Skeletal muscle satellite cell (primary cell): Measurements from ENCODE around the gene NT5DC1.

Experiments
- H3K27me3 ChIP-seq: 2 replicates; pipeline ENCODE4 v1.7.0; 2013; ENCODE audit warnings: low read length; ENCODE audit not compliant: control insufficient read depth, insufficient read depth
- H3K36me3 ChIP-seq: 2 replicates; pipeline ENCODE4 v1.7.0; 2013; ENCODE audit warnings: mild to moderate bottlenecking, control low read depth, low read length; ENCODE audit not compliant: insufficient read depth
- H3K4me1 ChIP-seq: 2 replicates; pipeline ENCODE4 v1.7.0; 2013; ENCODE audit warnings: low read length; ENCODE audit not compliant: control insufficient read depth, insufficient read depth
- H3K4me2 ChIP-seq: 2 replicates; pipeline ENCODE4 v1.7.0; 2013; ENCODE audit warnings: mild to moderate bottlenecking, low read length
- H3K4me3 ChIP-seq: 2 replicates; pipeline ENCODE4 v1.7.0; 2013; ENCODE audit warnings: low read length
- H3K9ac ChIP-seq: 2 replicates; pipeline ENCODE4 v1.7.0; 2013; ENCODE audit warnings: mild to moderate bottlenecking, low read depth, low read length, moderate library complexity
- H3K9me3 ChIP-seq: replicated peaks from 2 replicates; pipeline ENCODE4 v1.7.0; 2013; ENCODE audit warnings: mild to moderate bottlenecking, control low read depth, low read length

Gene NT5DC1

GRCh38 chr6:116221067-116221466 lies 120.4 kb downstream of the NT5DC1 start:
- Histone ChIP-seq H3K4me3 (no peak overlapping the region), H3K9me3 (no peaks in the 10 kb centered on the region), H3K9ac (no peak overlapping the region), H3K4me1 (peaks cover 12% of the 10 kb centered on the region), H3K4me2 (no peak overlapping the region), H3K36me3 (no peaks in the 10 kb centered on the region), H3K27me3 (no peaks in the 10 kb centered on the region)

- no peak overlapping the region for H3K9ac ChIP-seq
- H3K4me1 ChIP-seq: peaks cover 12% of the 10 kb centered on the region
- H3K9me3 ChIP-seq: no peaks in the 10 kb centered on the region
- no peaks in the 10 kb centered on the region for H3K36me3 ChIP-seq
- H3K4me2 ChIP-seq: no peak overlapping the region
- H3K4me3 ChIP-seq: no peak overlapping the region
- H3K27me3 ChIP-seq: no peaks in the 10 kb centered on the region
These were observed 121.3 kb downstream of the NT5DC1 start for GRCh38 chr6:116221911-116222310.

- no peak overlapping the region for H3K4me2 ChIP-seq
- no peak overlapping the region for H3K4me3 ChIP-seq
- no peaks in the 10 kb centered on the region for H3K27me3 ChIP-seq
- H3K4me1 ChIP-seq: peaks cover 11% of the 10 kb centered on the region
- H3K36me3 ChIP-seq: no peaks in the 10 kb centered on the region
- H3K9ac ChIP-seq: no peak overlapping the region
- H3K9me3 ChIP-seq: no peaks in the 10 kb centered on the region
These were observed 122.7 kb downstream of the NT5DC1 start for GRCh38 chr6:116223355-116223754.

DNA sequence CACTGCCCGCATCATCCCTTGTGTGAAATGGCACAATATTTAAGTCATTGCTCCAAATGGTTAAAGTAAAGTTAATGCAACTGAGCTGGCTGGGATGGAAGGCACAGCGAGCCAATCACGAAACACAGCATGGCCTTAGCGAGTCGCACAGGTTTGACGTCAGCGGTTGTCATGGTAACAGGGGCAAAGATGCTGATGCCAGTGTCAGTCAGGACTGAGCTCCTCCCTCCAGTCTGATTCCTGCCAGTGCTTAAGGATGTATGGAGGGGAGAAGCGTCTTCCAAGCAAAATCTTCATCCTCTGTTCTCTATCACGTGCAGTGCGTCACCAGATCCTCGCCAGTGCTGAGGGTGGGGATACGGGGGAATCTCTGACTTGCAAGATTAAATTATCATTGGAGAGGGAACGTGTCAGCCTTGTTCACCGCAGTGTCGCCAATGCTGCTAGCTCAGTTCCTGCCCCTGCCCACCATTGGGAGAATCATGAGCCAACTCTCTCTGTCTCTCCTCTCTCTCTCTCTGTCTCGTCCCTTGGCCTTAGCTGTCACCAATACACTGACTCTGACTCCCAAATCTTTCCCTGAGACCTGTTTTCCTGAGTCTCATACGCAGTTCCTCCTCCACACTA lies 128.7 kb downstream of the NT5DC1 start:
- no peak overlapping the region for H3K4me3 ChIP-seq

DNA sequence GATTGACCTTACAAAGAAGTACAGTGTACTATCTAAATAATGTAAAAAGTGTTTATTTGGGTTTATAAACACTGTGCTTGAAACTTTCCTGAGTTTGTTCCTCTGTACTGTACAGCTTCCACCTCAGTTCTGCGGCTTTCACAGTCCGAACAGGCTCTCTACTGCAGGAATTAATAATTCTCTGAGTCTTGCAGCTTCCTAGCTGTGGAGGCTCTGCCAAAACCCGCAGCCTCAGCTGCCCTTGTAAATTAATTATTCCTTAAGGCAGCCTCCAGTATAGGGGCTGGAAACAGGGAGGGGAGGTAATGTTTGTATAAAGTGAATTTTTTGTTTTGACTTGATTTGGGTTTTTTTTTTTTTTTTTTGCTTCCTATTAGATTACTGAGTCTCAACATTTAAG lies 134.0 kb downstream of the NT5DC1 start:
- no peaks in the 10 kb centered on the region for H3K9me3 ChIP-seq
- H3K36me3 ChIP-seq: no peaks in the 10 kb centered on the region
- H3K4me3 ChIP-seq: no peak overlapping the region
- no peaks in the 10 kb centered on the region for H3K27me3 ChIP-seq
- no peak overlapping the region for H3K4me2 ChIP-seq
- H3K9ac ChIP-seq: no peak overlapping the region
- no peaks in the 10 kb centered on the region for H3K4me1 ChIP-seq

More for the DNA sequence above, 128.7 kb downstream of the NT5DC1 start:
- Histone ChIP-seq H3K9me3 (no peaks in the 10 kb centered on the region), H3K4me1 (no peaks in the 10 kb centered on the region), H3K36me3 (no peaks in the 10 kb centered on the region), H3K27me3 (no peaks in the 10 kb centered on the region), H3K9ac (no peak overlapping the region), H3K4me2 (no peak overlapping the region)

GRCh38 chr6:116238083-116238482 lies 137.4 kb downstream of the NT5DC1 start:
- Histone ChIP-seq H3K4me3 (no peak overlapping the region), H3K4me1 (no peaks in the 10 kb centered on the region), H3K36me3 (no peaks in the 10 kb centered on the region), H3K9me3 (no peaks in the 10 kb centered on the region), H3K4me2 (no peak overlapping the region), H3K27me3 (no peaks in the 10 kb centered on the region), H3K9ac (no peak overlapping the region)

GRCh38 chr6:116239256-116239655 lies 138.6 kb downstream of the NT5DC1 start:
- no peaks in the 10 kb centered on the region for H3K9me3 ChIP-seq
- H3K36me3 ChIP-seq: no peaks in the 10 kb centered on the region
- no peak overlapping the region for H3K9ac ChIP-seq
- no peak overlapping the region for H3K4me3 ChIP-seq
- no peaks in the 10 kb centered on the region for H3K27me3 ChIP-seq
- no peaks in the 10 kb centered on the region for H3K4me1 ChIP-seq
- H3K4me2 ChIP-seq: no peak overlapping the region

GRCh38 chr6:116239856-116240255 lies 139.2 kb downstream of the NT5DC1 start:
- H3K4me1 ChIP-seq: no peaks in the 10 kb centered on the region
- no peaks in the 10 kb centered on the region for H3K9me3 ChIP-seq
- no peaks in the 10 kb centered on the region for H3K27me3 ChIP-seq

DNA sequence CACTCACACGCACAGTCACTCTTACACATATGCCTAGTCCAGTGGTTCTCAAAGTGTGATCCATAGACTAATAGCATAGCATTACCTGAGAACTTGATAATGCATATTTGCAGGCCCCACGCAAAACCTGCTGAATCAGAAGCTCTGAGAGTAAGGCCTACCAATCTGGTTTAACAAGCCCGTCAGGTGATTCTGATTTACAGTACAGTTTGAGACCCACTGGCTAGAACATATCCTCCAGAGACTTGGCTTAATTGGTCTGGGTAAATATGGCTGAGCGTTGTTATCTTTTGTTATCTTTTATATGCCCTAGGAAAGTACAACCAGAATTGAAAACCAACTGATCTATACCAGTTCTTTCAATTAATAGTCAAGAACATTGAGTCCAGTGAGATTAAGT lies 143.6 kb downstream of the NT5DC1 start:
- no peak overlapping the region for H3K4me3 ChIP-seq
- H3K9me3 ChIP-seq: no peaks in the 10 kb centered on the region
- no peak overlapping the region for H3K4me2 ChIP-seq
- H3K4me1 ChIP-seq: peaks cover 13% of the 10 kb centered on the region
- H3K9ac ChIP-seq: no peak overlapping the region
- H3K36me3 ChIP-seq: no peaks in the 10 kb centered on the region
- H3K27me3 ChIP-seq: no peaks in the 10 kb centered on the region

More at GRCh38 chr6:116239856-116240255, 139.2 kb downstream of the NT5DC1 start:
- Histone ChIP-seq H3K36me3 (no peaks in the 10 kb centered on the region), H3K4me3 (no peak overlapping the region), H3K4me2 (no peak overlapping the region), H3K9ac (no peak overlapping the region)

- Histone ChIP-seq H3K9ac (peak overlapping the region; percentile 51), H3K4me1 (peaks cover 30% of the 10 kb centered on the region), H3K4me2 (peak overlapping the region; percentile 42), H3K36me3 (peaks cover 2% of the 10 kb centered on the region), H3K27me3 (no peaks in the 10 kb centered on the region), H3K9me3 (no peaks in the 10 kb centered on the region), H3K4me3 (no peak overlapping the region)
These were observed 145.4 kb downstream of the NT5DC1 start for GRCh38 chr6:116246089-116246488.

DNA sequence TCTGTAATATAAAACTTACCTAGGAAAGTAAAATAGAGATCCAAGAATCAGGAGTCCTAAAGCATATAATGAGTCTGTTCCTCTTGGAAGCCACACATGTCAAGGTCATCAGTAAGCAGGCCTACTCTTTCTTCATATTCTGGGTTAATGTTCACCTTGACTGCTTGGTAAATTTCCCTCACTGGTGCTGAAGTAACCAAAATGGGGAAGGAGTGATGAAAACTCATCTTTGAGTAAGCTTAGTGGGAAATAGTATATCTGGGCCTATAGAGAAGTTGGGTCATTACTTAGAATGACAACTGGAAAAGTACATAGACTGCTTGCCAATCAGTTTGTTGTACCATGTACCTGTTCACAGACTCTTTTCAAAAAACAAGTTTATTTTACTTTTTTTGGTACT lies 146.6 kb downstream of the NT5DC1 start:
- no peak overlapping the region for H3K9ac ChIP-seq
- H3K36me3 ChIP-seq: peaks cover 2% of the 10 kb centered on the region
- H3K4me1 ChIP-seq: peaks cover 40% of the 10 kb centered on the region
- H3K9me3 ChIP-seq: no peaks in the 10 kb centered on the region
- H3K4me2 ChIP-seq: no peak overlapping the region
- no peak overlapping the region for H3K4me3 ChIP-seq
- H3K27me3 ChIP-seq: no peaks in the 10 kb centered on the region

GRCh38 chr6:116248577-116248976 lies 147.9 kb downstream of the NT5DC1 start:
- H3K4me2 ChIP-seq: no peak overlapping the region
- H3K36me3 ChIP-seq: peaks cover 2% of the 10 kb centered on the region
- no peaks in the 10 kb centered on the region for H3K9me3 ChIP-seq
- no peak overlapping the region for H3K4me3 ChIP-seq
- no peaks in the 10 kb centered on the region for H3K27me3 ChIP-seq
- H3K4me1 ChIP-seq: peaks cover 50% of the 10 kb centered on the region
- no peak overlapping the region for H3K9ac ChIP-seq
